Mucosa of stomach (tissue), 1 donor: ENCODE measurements around the gene SLC31A2.
"Not testable (repeated sequence)": the region's sequence is repeated elsewhere in the genome, so short reads cannot be mapped to it uniquely, and the experiment has no call there.

Source experiments
- H3K27me3 ChIP-seq: one replicate; pipeline ENCODE4 v1.7.0; 2013; ENCODE audit warnings: mild to moderate bottlenecking, low read length; ENCODE audit not compliant: control insufficient read depth, insufficient read depth
- H3K36me3 ChIP-seq: one replicate; pipeline ENCODE4 v1.7.0; 2013; ENCODE audit warnings: low read length; ENCODE audit not compliant: control insufficient read depth, insufficient read depth
- H3K4me1 ChIP-seq: one replicate; pipeline ENCODE4 v1.7.0; 2013; ENCODE audit warnings: mild to moderate bottlenecking, low read length; ENCODE audit not compliant: control insufficient read depth, insufficient read depth
- H3K4me3 ChIP-seq: one replicate; pipeline ENCODE4 v1.7.0; 2013; ENCODE audit warnings: low read length
- H3K9ac ChIP-seq: one replicate; pipeline ENCODE4 v1.7.0; 2013; ENCODE audit warnings: mild to moderate bottlenecking, low read length, moderate library complexity
- H3K9me3 ChIP-seq: one replicate; pipeline ENCODE4 v1.7.0; 2013; ENCODE audit warnings: mild to moderate bottlenecking, low read length, moderate library complexity; ENCODE audit not compliant: control insufficient read depth
- donor health status: Pancreatic carcinoma.

The SLC31A2 gene

GRCh38 chr9:113150670-113151611 lies at the start of gene SLC31A2:
Gene SLC31A2, plus strand, starts transcription at chr9:113151007. Its CDS starts 68 bp downstream, at chr9:113151075.
- Histone ChIP-seq H3K27me3 (peaks cover 2% of the 10 kb centered on the region), H3K4me1 (peaks cover 13% of the 10 kb centered on the region), H3K4me3 (peak within 1 kb of the TSS; percentile 47), H3K9ac (peak within 1 kb of the TSS; percentile 76), H3K9me3 (no peaks in the 10 kb centered on the region), H3K36me3 (no peaks in the 10 kb centered on the region)

- not testable (repeated sequence) for H3K27me3 ChIP-seq, H3K36me3 ChIP-seq, H3K9ac ChIP-seq, H3K4me1 ChIP-seq, H3K9me3 ChIP-seq, H3K4me3 ChIP-seq
These were observed 45.5 kb upstream of the SLC31A2 start for GRCh38 chr9:113105345-113105744.

DNA sequence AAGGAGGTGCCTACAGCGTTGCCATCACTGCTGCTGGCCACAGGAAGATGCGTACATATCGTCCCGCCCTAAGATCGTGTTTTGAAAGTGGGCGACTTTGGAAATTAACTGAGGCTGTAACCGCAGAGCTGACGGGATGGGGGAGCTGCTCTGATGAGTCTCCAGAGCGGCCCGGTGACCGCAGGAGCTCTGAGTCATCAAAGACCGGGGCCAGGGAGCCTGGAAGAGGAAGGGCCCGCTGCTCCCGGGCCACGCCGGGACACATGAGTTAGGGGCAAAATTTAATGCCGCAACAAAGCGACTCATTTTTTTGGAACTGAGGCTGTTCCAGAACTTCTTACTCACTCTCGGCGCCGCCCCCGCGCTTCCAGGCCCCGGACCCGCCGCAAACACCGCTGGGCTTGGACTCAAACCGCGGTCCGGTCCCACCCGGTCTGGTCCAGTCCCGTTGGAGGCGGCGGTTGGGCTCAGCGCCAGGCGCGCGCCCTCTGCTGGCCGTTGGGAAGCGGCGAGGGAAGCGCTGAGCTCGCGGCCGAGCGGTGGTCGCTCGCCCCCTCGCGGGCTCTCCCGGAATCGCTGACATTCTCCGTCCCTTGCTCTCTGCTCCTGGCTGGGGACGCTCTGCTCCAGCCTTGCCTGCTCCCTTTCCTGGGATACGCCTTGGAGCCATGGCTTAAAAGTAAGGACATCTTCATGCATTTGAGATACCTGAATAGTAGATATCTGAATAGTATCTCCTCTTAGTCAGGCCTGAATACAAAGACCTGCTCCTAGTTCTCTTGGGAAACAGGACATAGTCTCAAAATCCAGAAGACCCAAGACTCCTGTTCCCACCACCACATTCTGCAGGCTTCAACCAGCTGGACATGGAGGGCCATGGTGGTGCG lies 39.5 kb upstream of the SLC31A2 start:
- not testable (repeated sequence) for H3K9ac ChIP-seq, H3K27me3 ChIP-seq, H3K9me3 ChIP-seq, H3K36me3 ChIP-seq, H3K4me3 ChIP-seq, H3K4me1 ChIP-seq

DNA sequence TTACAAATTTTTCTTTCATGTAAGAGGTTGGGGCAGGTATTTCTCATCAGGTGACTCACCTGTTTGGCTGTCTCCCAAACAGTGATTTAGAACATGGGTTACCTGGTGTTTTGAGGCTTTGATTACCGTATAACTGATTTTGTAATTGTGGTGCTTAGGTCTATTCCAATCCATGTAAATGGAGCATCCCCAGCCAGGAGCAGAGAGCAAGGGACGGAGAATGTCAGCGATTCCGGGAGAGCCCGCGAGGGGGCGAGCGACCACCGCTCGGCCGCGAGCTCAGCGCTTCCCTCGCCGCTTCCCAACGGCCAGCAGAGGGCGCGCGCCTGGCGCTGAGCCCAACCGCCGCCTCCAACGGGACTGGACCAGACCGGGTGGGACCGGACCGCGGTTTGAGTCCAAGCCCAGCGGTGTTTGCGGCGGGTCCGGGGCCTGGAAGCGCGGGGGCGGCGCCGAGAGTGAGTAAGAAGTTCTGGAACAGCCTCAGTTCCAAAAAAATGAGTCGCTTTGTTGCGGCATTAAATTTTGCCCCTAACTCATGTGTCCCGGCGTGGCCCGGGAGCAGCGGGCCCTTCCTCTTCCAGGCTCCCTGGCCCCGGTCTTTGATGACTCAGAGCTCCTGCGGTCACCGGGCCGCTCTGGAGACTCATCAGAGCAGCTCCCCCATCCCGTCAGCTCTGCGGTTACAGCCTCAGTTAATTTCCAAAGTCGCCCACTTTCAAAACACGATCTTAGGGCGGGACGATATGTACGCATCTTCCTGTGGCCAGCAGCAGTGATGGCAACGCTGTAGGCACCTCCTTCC lies 37.9 kb upstream of the SLC31A2 start:
- not testable (repeated sequence) for H3K36me3 ChIP-seq, H3K27me3 ChIP-seq, H3K9ac ChIP-seq, H3K9me3 ChIP-seq, H3K4me1 ChIP-seq, H3K4me3 ChIP-seq

DNA sequence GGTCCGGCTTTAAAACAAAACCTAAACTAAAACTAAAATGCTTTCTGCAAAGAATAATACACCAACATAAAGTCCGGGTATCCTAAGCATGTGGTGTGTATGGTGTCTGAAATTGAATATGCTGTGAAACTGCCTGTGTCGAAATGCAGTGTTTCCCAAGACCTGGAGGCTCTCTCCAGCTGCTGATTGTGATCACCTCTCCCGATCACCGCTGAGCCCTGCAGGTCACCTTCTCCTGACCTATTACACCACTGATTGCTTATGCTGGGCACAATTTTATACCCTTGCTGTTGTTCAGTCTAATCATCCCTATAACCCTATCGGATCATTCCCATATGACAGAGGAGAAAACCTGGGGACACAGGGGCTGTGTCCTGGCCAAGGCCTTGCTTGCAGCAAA lies 32.0 kb upstream of the SLC31A2 start:
- not testable (repeated sequence) for H3K4me1 ChIP-seq, H3K4me3 ChIP-seq, H3K27me3 ChIP-seq, H3K9me3 ChIP-seq, H3K9ac ChIP-seq, H3K36me3 ChIP-seq

DNA sequence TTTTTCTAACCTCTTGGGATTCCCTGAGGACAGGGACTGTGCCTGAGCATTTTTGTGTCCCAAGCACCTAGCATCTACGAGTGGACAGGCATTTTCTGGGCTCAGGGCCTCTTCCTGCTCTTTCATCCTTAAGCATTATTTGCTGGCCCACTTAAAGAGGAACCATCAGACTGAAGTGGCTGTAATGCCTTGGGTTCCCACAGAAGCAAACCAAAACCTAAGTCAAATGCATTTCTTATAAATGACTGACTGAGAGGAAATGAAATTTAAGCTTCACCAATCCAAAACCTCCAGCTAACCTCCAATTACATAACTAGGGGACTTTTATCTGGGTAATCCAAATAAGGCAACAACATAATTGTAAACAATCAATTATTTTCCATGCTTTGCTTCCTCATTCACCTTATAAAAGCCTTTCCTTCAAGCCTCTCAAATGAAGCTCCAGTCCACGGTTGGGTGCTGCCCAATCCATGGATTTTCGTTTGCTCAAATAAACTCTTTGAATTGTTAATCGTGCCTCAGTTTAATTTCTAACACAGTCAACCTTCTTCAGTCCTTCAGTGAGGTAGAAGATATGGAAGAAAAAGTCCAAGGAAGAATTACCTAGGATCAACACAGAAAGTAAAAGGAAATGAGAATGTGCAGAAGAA lies 25.3 kb upstream of the SLC31A2 start:
- H3K36me3 ChIP-seq: no peaks in the 10 kb centered on the region
- no peak overlapping the region for H3K4me3 ChIP-seq
- H3K4me1 ChIP-seq: no peaks in the 10 kb centered on the region
- no peaks in the 10 kb centered on the region for H3K27me3 ChIP-seq
- H3K9ac ChIP-seq: no peak overlapping the region
- H3K9me3 ChIP-seq: no peaks in the 10 kb centered on the region

DNA sequence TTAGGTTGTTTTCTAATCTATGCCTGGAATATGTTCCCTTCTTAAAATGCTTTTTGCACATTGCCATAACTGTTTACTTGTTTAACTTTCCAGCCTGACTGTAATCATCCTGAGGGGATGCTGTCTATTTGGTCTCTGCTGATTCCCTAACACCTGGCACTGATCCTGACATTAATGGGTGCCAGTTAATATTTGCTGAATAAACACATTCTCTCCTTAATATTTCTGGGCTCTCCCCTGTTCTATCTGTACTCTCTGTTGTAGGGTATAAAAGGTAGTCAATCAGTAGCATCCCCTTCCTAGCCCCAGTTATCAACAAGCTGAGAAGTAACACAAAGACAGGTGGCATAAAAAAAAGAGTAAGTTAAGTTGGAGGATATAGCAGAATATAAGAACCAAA lies 21.3 kb upstream of the SLC31A2 start:
- Histone ChIP-seq H3K36me3 (no peaks in the 10 kb centered on the region), H3K27me3 (no peaks in the 10 kb centered on the region), H3K9ac (no peak overlapping the region), H3K9me3 (no peaks in the 10 kb centered on the region), H3K4me1 (no peaks in the 10 kb centered on the region), H3K4me3 (no peak overlapping the region)

DNA sequence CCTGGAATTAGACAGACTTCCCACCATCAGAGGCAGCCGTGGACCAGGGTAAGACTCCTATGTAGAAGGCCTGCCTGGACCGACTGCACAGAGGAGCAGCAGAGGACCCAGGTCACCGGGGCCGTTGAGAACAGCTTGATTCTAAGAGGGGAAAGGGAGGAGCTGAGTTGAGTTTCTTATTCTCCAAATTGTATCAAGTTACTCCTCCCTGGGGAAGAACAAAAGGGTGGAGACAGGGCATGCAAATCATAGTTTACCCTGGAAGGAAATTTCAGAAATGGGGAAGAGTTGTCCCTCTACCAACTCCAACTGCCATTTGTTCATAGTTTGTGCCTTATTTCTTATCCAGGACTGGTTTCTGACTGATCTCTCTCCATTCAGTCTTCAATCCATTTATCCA lies 20.9 kb upstream of the SLC31A2 start:
- Histone ChIP-seq H3K9ac (no peak overlapping the region), H3K4me3 (no peak overlapping the region), H3K36me3 (no peaks in the 10 kb centered on the region), H3K9me3 (no peaks in the 10 kb centered on the region), H3K4me1 (no peaks in the 10 kb centered on the region), H3K27me3 (no peaks in the 10 kb centered on the region)

- no peaks in the 10 kb centered on the region for H3K4me1 ChIP-seq
- no peak overlapping the region for H3K9ac ChIP-seq
- no peaks in the 10 kb centered on the region for H3K27me3 ChIP-seq
These were observed 19.1 kb upstream of the SLC31A2 start for GRCh38 chr9:113131689-113132151.

GRCh38 chr9:113137196-113138168 lies 13.3 kb upstream of the SLC31A2 start:
- H3K4me3 ChIP-seq: no peak overlapping the region
- no peaks in the 10 kb centered on the region for H3K4me1 ChIP-seq
- no peak overlapping the region for H3K9ac ChIP-seq
- H3K9me3 ChIP-seq: no peaks in the 10 kb centered on the region
- no peaks in the 10 kb centered on the region for H3K27me3 ChIP-seq
- H3K36me3 ChIP-seq: no peaks in the 10 kb centered on the region

More at GRCh38 chr9:113131689-113132151, 19.1 kb upstream of the SLC31A2 start:
- Histone ChIP-seq H3K4me3 (no peak overlapping the region), H3K9me3 (no peaks in the 10 kb centered on the region), H3K36me3 (no peaks in the 10 kb centered on the region)
